HepG2 (cell line): ENCODE data around the gene CETN2. TPM values are rescaled to one million over a fixed set of nuclear protein-coding genes. Genes with fewer than 3 reads are reported as not detected.

Experiments used
- ARNTL ChIP-seq: sonication (generic); formaldehyde crosslinking; IDR thresholded peaks from 2 replicates; pipeline ENCODE4 v1.4.0; 2020; ENCODE audit warnings: mild to moderate bottlenecking, missing genetic modification reagents
- CHD2 ChIP-seq: IDR thresholded peaks from 2 replicates; pipeline ENCODE4 v1.6.1; 2011; ENCODE audit warnings: low read depth, low read length, improper control_type of control experiment
- FOXA1 ChIP-seq, 2 experiments: fragments of 450-650 bp in 1 of 2; sonication (generic) in 1 of 2; formaldehyde crosslinking in 1 of 2; IDR thresholded peaks; 2 replicates each; pipeline versions ENCODE4 v1.4.0 to v1.6.1; 2016 to 2020; ENCODE audit warnings: missing genetic modification reagents in 1 of 2
- HMGXB4 ChIP-seq, 2 experiments: sonication (generic) in 1 of 2; formaldehyde crosslinking in 1 of 2; IDR thresholded peaks; 2 replicates each; pipeline versions ENCODE4 v1.4.0 to v1.6.1; 2018 to 2020; ENCODE audit warnings: missing genetic modification reagents in 2 of 2, borderline replicate concordance in 1 of 2, low read depth in 1 of 2, mild to moderate bottlenecking in 1 of 2, missing biosample characterization in 1 of 2
- HNF4G ChIP-seq, 2 experiments: sonication (generic) in 1 of 2; formaldehyde crosslinking in 1 of 2; IDR thresholded peaks; 2 replicates each; pipeline versions ENCODE4 v1.4.0 to v1.6.1; 2011 to 2020; ENCODE audit warnings: borderline replicate concordance in 2 of 2, low read depth in 2 of 2, mild to moderate bottlenecking in 2 of 2, low read length in 1 of 2, missing genetic modification reagents in 1 of 2, moderate library complexity in 1 of 2
- NFYC ChIP-seq: IDR thresholded peaks from 2 replicates; pipeline ENCODE4 v1.6.1; 2016; ENCODE audit warnings: missing genetic modification reagents, missing compliant biosample characterization
- NR1H2 ChIP-seq: sonication (generic); formaldehyde crosslinking; IDR thresholded peaks from 2 replicates; pipeline ENCODE4 v1.8.1; 2022; ENCODE audit warnings: low read depth, missing genetic modification reagents, borderline replicate concordance
- POLR2AphosphoS5 ChIP-seq: IDR thresholded peaks from 2 replicates; pipeline ENCODE4 v1.6.1; 2012; ENCODE audit warnings: low read depth, low read length
- RBFOX2 ChIP-seq: fragments of 200-400 bp; formaldehyde crosslinking; IDR thresholded peaks from 2 replicates; pipeline ENCODE4 v1.6.1; 2017; ENCODE audit warnings: low read depth, mild to moderate bottlenecking, low read length
- RCOR2 ChIP-seq: IDR thresholded peaks from 2 replicates; pipeline ENCODE4 v1.6.1; 2016; ENCODE audit warnings: missing biosample characterization, missing genetic modification reagents
- RFX5 ChIP-seq: IDR thresholded peaks from 2 replicates; pipeline ENCODE4 v1.6.1; 2011; ENCODE audit warnings: low read depth, low read length, improper control_type of control experiment
- SP2 ChIP-seq: sonication (generic); formaldehyde crosslinking; IDR thresholded peaks from 2 replicates; pipeline ENCODE4 v1.5.1; 2020; ENCODE audit warnings: mild to moderate bottlenecking, missing genetic modification reagents
- XRCC5 ChIP-seq: fragments of 200-400 bp; formaldehyde crosslinking; optimal IDR thresholded peaks from 2 replicates; pipeline ENCODE3; 2017; ENCODE audit warnings: mild to moderate bottlenecking, low read length
- ZNF251 ChIP-seq: sonication (generic); formaldehyde crosslinking; IDR thresholded peaks from 2 replicates; pipeline ENCODE4 v1.9.0; 2021; ENCODE audit warnings: mild to moderate bottlenecking, missing genetic modification reagents
- ZNF563 ChIP-seq: sonication (generic); formaldehyde crosslinking; IDR thresholded peaks from 2 replicates; pipeline ENCODE4 v1.8.0; 2022; ENCODE audit warnings: mild to moderate bottlenecking, moderate library complexity, missing genetic modification reagents
- ZNF607 ChIP-seq: sonication (generic); formaldehyde crosslinking; IDR thresholded peaks from 2 replicates; pipeline ENCODE4 v1.5.1; 2020; ENCODE audit warnings: missing genetic modification reagents, mild to moderate bottlenecking, borderline replicate concordance
- polyA plus RNA-seq, 8 experiments: library from polyadenylated mRNA; depleted of rRNA in 3 of 8; stranded (reverse) in 7 of 8; unstranded in 1 of 8; fragments of >200 nt; fragmentation: Illumina TruSeq in 4 of 8; extraction: Trizol in 4 of 8; gene quantifications; 2 replicates each; pipeline versions ENCODE4 v1.2.1 to v1.2.3, GENCODE V29; 2011 to 2016; ENCODE audit warnings: low read depth in 4 of 8, missing spikeins in 1 of 8, mixed read lengths in 1 of 8; ENCODE audit not compliant: insufficient read depth in 1 of 8
- total RNA-seq, 5 experiments: library from RNA; depleted of rRNA; stranded (reverse); fragments of >200 nt; fragmentation: Illumina TruSeq; extraction: Trizol; gene quantifications; 2 replicates each; pipeline ENCODE4 v1.2.3, GENCODE V29; 2016; ENCODE audit warnings: low read depth in 1 of 5
- TF ChIP-seq, protein P1 (sequence below): sonication (generic); formaldehyde crosslinking; IDR thresholded peaks from 2 replicates; pipeline ENCODE4 v1.4.0; 2020; ENCODE audit warnings: missing genetic modification reagents, borderline replicate concordance

CETN2 gene
- total and polyA plus RNA-seq, 2 of the 13 experiments (the other 11 are each of a cell fraction or from before 2014, with no cell fraction given) = 17.2 to 85.4 TPM

DNA sequence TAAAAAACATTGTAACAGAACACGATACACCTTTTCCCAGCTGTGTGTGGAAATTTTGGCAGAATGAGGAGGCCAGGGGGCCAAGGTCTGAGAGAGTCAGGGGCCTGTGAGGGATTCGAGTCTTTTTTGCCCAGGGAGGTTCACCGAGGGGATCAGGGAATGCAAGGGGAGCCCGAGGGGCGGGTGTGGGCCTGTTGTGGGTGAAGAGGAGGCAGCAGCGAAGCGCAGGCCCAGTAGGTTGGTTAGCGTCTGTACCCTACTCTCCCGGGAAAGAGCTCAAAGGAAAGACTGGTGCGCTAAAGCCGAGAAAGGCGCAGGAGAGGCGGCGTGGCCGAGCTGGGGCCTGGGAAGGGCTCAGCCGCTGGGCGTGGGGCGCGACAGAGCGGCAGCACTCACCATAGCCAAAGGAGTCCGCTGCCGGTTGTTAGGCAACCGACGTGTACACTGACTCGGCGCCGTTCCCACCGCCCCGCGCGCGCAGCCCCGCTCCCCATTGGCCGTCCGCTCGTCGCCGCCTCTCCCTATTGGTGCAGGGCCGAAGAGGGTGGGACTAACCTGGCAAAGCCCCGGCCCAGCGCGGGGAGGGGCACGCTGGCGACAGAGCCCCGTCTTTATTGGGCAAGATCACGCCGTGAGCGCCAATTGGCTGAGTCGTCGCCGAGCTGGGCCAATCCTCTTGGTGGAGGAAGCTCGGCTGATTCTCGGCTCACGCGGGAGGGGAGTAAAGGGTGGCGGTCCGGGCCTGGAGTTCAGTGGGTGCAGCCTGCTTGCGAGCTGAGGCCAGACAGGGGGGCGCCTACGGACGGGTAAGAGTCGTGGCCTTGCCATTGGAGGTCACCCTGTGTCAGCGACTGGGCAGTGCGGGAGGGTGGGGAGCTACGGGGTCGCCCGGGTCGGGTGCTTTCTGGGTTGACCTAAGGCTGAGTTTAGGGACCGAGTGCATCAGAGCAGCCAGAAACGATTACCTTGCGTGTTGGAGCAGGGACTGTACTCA lies at the start of gene CETN2, which contains the start of gene NSDHL (continued):
- TF ChIP-seq RCOR2 (CRISPR knock-in tag) (no peak), ARNTL (peak; percentile 71; the same call in 1 of the 2 replicates), XRCC5 (no peak), ZNF563 (CRISPR knock-in tag) (no peak), CHD2 (peak; percentile 94), SP2 (CRISPR knock-in tag) (peak; percentile 95), HMGXB4 (CRISPR knock-in tag; IDR thresholded peaks at IDR 0.05; ENCODE audit: borderline replicate concordance in 1 of 2, low read depth in 1 of 2) (peak in 1 of 2 experiments; percentile 66; a peak in 2 of 4 replicates), RFX5 (peak; percentile 53; the same call in 1 of the 2 replicates), ZNF607 (CRISPR knock-in tag) (peak; percentile 44; the same call in 1 of the 2 replicates), NR1H2 (CRISPR knock-in tag) (no peak), POLR2AphosphoS5 (peak; percentile 73), ZNF251 (CRISPR knock-in tag) (no peak), NFYC (peak; percentile 94), FOXA1 (IDR thresholded peaks at IDR 0.05) (no peak), FOXA1 (CRISPR knock-in tag; IDR thresholded peaks at IDR 0.05) (peak; percentile 43; the same call in 1 of the 2 replicates), HNF4G (IDR thresholded peaks at IDR 0.05; ENCODE audit: borderline replicate concordance, low read depth, low read length) (no peak), HNF4G (CRISPR knock-in tag; IDR thresholded peaks at IDR 0.05; ENCODE audit: borderline replicate concordance, low read depth) (no peak), RBFOX2 (peak; percentile 71)
- TF ChIP-seq, protein P1, sequence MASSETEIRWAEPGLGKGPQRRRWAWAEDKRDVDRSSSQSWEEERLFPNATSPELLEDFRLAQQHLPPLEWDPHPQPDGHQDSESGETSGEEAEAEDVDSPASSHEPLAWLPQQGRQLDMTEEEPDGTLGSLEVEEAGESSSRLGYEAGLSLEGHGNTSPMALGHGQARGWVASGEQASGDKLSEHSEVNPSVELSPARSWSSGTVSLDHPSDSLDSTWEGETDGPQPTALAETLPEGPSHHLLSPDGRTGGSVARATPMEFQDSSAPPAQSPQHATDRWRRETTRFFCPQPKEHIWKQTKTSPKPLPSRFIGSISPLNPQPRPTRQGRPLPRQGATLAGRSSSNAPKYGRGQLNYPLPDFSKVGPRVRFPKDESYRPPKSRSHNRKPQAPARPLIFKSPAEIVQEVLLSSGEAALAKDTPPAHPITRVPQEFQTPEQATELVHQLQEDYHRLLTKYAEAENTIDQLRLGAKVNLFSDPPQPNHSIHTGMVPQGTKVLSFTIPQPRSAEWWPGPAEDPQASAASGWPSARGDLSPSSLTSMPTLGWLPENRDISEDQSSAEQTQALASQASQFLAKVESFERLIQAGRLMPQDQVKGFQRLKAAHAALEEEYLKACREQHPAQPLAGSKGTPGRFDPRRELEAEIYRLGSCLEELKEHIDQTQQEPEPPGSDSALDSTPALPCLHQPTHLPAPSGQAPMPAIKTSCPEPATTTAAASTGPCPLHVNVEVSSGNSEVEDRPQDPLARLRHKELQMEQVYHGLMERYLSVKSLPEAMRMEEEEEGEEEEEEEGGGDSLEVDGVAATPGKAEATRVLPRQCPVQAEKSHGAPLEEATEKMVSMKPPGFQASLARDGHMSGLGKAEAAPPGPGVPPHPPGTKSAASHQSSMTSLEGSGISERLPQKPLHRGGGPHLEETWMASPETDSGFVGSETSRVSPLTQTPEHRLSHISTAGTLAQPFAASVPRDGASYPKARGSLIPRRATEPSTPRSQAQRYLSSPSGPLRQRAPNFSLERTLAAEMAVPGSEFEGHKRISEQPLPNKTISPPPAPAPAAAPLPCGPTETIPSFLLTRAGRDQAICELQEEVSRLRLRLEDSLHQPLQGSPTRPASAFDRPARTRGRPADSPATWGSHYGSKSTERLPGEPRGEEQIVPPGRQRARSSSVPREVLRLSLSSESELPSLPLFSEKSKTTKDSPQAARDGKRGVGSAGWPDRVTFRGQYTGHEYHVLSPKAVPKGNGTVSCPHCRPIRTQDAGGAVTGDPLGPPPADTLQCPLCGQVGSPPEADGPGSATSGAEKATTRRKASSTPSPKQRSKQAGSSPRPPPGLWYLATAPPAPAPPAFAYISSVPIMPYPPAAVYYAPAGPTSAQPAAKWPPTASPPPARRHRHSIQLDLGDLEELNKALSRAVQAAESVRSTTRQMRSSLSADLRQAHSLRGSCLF (CRISPR knock-in tag) = no peak
